COLO829 (cell line): ENCODE data around the gene ANK2.
A peak's percentile ranks its signal among the peaks of the same experiment; 100 is the strongest.

Source experiments
- DNase-seq: peaks from one replicate; pipeline ENCODE4 v3.0.0; 2012; ENCODE audit warnings: low spot score

Gene ANK2

GRCh38 chr4:113094802-113095201, 45.3 kb downstream of the ANK2 start:
- no peak for DNase-seq

- no peak for DNase-seq
These were observed 52.2 kb downstream of the ANK2 start for GRCh38 chr4:113101669-113102068.

- DNase-seq = peak; percentile 50
These were observed 54.1 kb downstream of the ANK2 start for GRCh38 chr4:113103556-113103955.

- peak; percentile 89 for DNase-seq
These were observed 56.7 kb downstream of the ANK2 start for GRCh38 chr4:113106108-113106507.

- no peak for DNase-seq
These were observed 59.8 kb downstream of the ANK2 start for GRCh38 chr4:113109106-113109718.

- DNase-seq = no peak
These were observed 63.0 kb downstream of the ANK2 start for GRCh38 chr4:113112338-113112978.

- no peak for DNase-seq
These were observed 63.7 kb downstream of the ANK2 start for GRCh38 chr4:113113151-113113550.

GRCh38 chr4:113114884-113115283, 65.4 kb downstream of the ANK2 start:
- no peak for DNase-seq

GRCh38 chr4:113116414-113117357, 67.2 kb downstream of the ANK2 start:
- no peak for DNase-seq

GRCh38 chr4:113117358-113117702, 67.9 kb downstream of the ANK2 start:
- DNase-seq = no peak

- DNase-seq = no peak
These were observed 72.6 kb downstream of the ANK2 start for GRCh38 chr4:113122066-113122465.

- no peak for DNase-seq
These were observed 76.0 kb downstream of the ANK2 start for GRCh38 chr4:113125418-113125817.

GRCh38 chr4:113131136-113131535, 81.7 kb downstream of the ANK2 start:
- DNase-seq = peak; percentile 75

- peak; percentile 84 for DNase-seq
These were observed 82.2 kb downstream of the ANK2 start for GRCh38 chr4:113131621-113132020.

GRCh38 chr4:113141901-113142346, 92.5 kb downstream of the ANK2 start:
- DNase-seq = peak; percentile 97

GRCh38 chr4:113142351-113142750, 92.9 kb downstream of the ANK2 start:
- DNase-seq = no peak

- no peak for DNase-seq
These were observed 94.6 kb downstream of the ANK2 start for GRCh38 chr4:113144091-113144490.

GRCh38 chr4:113145147-113145518, 95.7 kb downstream of the ANK2 start:
- DNase-seq = no peak

GRCh38 chr4:113145519-113146291, 96.3 kb downstream of the ANK2 start:
- no peak for DNase-seq

GRCh38 chr4:113146876-113147358, 97.5 kb downstream of the ANK2 start:
- no peak for DNase-seq

GRCh38 chr4:113147498-113148111, 98.2 kb downstream of the ANK2 start:
- DNase-seq = no peak

GRCh38 chr4:113148925-113149324, 99.5 kb downstream of the ANK2 start:
- DNase-seq = no peak
